Mucosa of rectum (tissue), 2 donors: ENCODE measurements around the gene SH3TC1.

Experiments
- H3K27ac ChIP-seq, 2 donors: one replicate each; pipeline ENCODE4 v1.7.0; 2013; ENCODE audit warnings: inconsistent platforms in 2 of 2, low read depth in 2 of 2, low read length in 2 of 2
- H3K27me3 ChIP-seq, 2 donors: one replicate each; pipeline ENCODE4 v1.7.0; 2013; ENCODE audit warnings: low read length in 2 of 2; ENCODE audit not compliant: control insufficient read depth in 2 of 2, insufficient read depth in 2 of 2
- H3K36me3 ChIP-seq, 2 donors: one replicate each; pipeline ENCODE4 v1.7.0; 2013; ENCODE audit warnings: low read length in 2 of 2; ENCODE audit not compliant: control insufficient read depth in 2 of 2, insufficient read depth in 2 of 2
- H3K4me1 ChIP-seq, 2 donors: one replicate each; pipeline ENCODE4 v1.7.0; 2013; ENCODE audit warnings: low read length in 2 of 2, mild to moderate bottlenecking in 1 of 2; ENCODE audit not compliant: control insufficient read depth in 2 of 2, insufficient read depth in 2 of 2
- H3K4me3 ChIP-seq, 2 donors: one replicate each; pipeline ENCODE4 v1.7.0; 2013; ENCODE audit warnings: low read length in 2 of 2
- H3K9ac ChIP-seq, 2 donors: one replicate each; pipeline ENCODE4 v1.7.0; 2013; ENCODE audit warnings: low read length in 2 of 2, low read depth in 1 of 2, mild to moderate bottlenecking in 1 of 2
- H3K9me3 ChIP-seq, 2 donors: one replicate each; pipeline ENCODE4 v1.7.0; 2013; ENCODE audit warnings: low read length in 2 of 2; ENCODE audit not compliant: control insufficient read depth in 2 of 2
- donor health status: healthy.
- donor health status: Normal muscosa, but diverticular disease.

SH3TC1 gene

DNA sequence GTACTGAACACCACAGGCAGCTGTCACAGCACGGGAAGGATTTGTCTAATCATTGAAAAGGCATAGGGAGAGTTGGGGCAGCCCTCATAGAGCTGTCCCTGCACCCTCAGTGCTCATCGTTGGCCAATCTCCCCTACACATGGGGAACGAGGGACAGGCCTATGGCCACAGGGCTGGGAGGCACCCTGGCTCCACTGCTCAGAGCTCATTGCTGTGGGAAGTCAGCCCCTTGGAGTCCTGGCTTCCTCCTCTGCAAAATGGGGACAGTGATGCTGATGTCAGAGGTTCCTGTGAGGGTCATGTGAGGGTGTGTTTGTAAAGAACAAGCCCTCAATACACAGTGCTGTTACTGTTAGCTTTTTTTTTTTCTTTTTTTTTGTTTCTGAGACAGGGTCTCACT, 51.1 kb downstream of the SH3TC1 start:
- Histone ChIP-seq H3K4me3 (no peak overlapping the region), H3K4me1 (peaks cover 0 to 6% of the 10 kb centered on the region in 2 donors), H3K9ac (no peak overlapping the region), H3K27me3 (peaks cover 0 to 4% of the 10 kb centered on the region in 2 donors), H3K27ac (no peak overlapping the region), H3K36me3 (no peaks in the 10 kb centered on the region), H3K9me3 (no peaks in the 10 kb centered on the region)

DNA sequence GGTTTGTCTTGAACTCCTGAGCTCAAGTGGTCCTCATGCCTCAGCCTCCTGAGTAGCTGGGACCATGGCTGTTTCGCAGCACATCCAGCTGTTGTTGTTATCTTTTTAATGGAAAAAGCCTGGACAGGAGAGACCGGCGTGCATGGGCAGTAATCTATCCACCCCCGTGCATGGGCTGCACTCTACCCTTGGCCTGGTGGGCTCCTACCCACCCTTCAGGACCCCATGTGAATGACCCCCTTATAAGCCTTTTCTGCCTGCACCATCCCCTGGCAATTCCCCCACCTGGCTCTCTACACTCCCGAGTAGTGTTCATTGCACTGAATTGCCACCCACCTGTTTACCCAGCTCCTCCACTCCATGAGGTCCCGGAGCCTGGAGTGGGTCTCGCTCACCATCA, 51.5 kb downstream of the SH3TC1 start:
- H3K27me3 ChIP-seq, result peaks cover 0 to 4% of the 10 kb centered on the region in 2 donors
- H3K36me3 ChIP-seq, result no peaks in the 10 kb centered on the region
- no peak overlapping the region for H3K9ac ChIP-seq

DNA sequence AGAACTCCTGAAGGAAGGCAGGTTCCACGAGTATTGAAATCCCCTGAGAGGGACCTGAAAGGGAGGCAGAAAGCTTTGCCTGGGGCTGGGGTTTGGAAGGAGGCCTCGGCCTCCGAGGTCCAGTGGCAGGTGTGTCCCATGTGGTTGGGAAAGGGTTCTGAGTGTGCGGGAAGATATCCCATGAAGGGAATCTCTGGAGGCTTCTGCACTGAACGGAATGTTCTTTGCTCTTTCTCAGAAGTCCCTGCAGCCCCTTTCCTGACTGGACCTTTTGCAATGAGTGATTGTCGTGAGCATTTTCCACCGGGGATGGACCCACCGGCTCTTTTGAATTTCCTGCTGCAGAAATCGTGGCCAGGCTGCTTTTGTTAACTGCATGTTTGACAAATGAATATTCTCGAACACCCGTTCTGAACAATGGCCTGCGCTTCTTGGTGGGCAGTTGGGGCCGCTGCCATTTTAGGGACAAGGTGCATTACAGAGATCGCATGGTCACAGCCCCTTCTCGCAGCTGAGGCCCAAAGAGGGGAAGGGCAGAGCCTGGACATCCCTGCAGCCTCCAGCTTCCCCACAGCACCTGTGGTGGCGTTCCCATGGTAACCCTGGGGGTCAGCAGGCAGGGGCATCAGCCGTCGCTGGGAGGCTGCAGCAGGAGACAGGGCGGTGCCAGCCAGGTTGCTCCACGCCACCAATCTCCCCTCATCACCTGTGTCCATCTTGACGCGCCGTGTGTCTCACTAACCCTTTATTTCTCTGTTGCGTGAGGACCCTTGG, 52.2 kb downstream of the SH3TC1 start:
- Histone ChIP-seq H3K9ac (no peak overlapping the region), H3K4me1 (peaks cover 0 to 6% of the 10 kb centered on the region in 2 donors), H3K36me3 (no peaks in the 10 kb centered on the region), H3K4me3 (no peak overlapping the region), H3K27me3 (peaks cover 0 to 4% of the 10 kb centered on the region in 2 donors), H3K9me3 (no peaks in the 10 kb centered on the region), H3K27ac (no peak overlapping the region)

More for the DNA sequence above, 51.5 kb downstream of the SH3TC1 start:
- H3K9me3 ChIP-seq, result no peaks in the 10 kb centered on the region
- peaks cover 0 to 6% of the 10 kb centered on the region in 2 donors for H3K4me1 ChIP-seq
- no peak overlapping the region for H3K4me3 ChIP-seq
- H3K27ac ChIP-seq, result no peak overlapping the region

DNA sequence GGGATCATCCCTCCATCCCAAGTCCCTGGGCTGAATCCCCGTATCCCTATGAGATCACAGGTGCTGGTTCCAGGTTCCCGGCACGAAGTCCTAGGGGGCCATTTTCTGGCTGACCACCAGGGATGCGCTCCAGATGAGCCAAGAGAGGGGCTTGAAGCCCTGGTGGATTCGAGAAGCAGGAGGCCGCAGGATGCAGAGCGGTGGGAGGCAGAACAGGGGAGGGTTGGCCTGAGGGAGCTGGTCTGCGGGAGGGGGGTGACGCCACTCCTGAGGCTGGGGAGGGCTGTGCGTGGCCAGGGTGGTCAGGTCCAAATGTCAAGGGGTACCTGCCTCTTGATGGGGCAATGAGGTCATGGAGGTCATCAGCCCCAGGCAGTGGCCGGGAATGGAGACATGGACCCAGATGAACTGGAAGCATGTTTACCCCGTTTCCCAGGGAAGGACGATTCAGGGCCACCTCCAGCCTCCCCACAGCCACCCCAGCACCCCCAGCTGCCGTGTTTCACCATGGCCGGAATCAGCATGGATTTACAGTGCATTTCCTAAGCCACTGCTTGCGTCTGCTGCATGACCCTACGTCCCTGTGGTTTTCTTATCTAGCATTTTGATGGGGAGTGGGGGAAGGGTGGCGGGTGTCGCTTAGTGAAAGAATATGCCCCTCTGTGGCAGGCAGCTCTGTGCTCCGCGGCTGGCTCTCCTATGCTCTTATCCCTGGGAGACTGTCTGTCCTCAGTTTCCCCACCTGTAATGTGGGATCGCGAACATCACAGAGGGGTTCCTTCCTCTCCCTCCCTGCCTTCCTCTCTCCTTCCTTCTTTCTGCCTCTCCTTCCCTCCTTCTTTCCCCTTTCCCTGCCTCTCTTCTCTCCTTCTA, 53.4 kb downstream of the SH3TC1 start:
- no peak overlapping the region for H3K9ac ChIP-seq
- H3K27me3 ChIP-seq, result peaks cover 0 to 4% of the 10 kb centered on the region in 2 donors
- no peaks in the 10 kb centered on the region for H3K9me3 ChIP-seq
- H3K36me3 ChIP-seq, result no peaks in the 10 kb centered on the region
- H3K4me1 ChIP-seq, result peaks cover 0 to 2% of the 10 kb centered on the region in 2 donors
- H3K27ac ChIP-seq, result no peak overlapping the region
- H3K4me3 ChIP-seq, result no peak overlapping the region

DNA sequence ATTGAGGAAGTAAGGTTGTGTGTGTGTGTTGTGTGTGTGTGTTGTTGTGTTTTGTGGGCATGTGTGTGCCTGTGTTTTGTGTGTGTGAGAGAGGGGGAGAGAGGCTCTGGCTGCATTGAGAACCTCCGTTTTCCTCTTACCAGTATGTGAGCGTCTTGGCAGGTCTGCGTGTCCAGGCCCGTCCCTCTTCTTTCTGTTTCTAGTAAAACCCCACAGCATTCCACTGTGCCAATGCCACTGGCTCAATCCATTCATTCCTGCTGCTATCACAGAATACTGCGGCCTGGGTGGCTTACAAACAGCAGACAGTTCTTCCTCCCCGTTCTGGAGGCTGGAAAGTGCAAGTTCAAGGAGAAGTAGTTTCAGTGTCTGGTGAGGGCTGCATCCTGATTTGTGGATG, 55.0 kb downstream of the SH3TC1 start:
- Histone ChIP-seq H3K9me3 (no peaks in the 10 kb centered on the region), H3K9ac (no peak overlapping the region), H3K4me3 (no peak overlapping the region), H3K27me3 (peaks cover 0 to 4% of the 10 kb centered on the region in 2 donors), H3K27ac (no peak overlapping the region), H3K4me1 (no peaks in the 10 kb centered on the region), H3K36me3 (no peaks in the 10 kb centered on the region)

DNA sequence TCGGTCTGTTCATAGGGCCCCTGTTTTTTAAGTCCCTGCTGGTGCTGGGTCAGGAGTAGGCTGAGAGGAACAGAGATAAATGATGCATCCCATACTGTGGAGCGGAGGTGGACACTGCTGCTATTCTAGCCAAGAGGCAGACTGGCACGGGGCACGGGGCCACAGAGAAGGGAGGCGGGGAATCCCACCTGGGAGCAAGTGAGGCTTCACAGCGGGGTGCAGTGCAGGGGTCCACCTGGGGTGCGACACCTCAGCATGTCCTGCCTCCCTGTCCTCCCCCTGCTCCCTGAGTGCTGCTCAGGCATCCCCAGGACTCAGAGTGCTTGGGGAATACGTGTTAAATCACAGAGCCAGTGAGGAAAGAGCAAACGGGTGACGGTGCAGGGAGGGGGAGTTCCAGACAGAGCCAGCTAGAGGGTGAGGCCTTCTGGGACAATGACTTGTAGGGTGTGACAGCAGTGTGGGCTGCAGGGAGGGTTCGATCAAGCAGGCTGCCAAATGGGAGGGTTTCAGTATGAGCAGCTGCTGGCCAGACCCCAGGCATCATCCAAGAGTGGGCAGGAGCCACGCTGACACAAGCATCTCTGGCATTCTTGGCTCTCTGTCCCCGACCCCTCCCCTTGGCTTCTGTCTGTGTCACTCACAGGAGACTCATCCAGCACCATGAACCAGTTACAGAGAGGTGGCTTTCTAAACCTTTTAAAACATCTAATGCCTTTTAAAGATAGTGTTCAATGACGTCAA, 56.8 kb downstream of the SH3TC1 start:
- no peaks in the 10 kb centered on the region for H3K9me3 ChIP-seq
- H3K4me3 ChIP-seq, result no peak overlapping the region
- peaks cover 0 to 3% of the 10 kb centered on the region in 2 donors for H3K4me1 ChIP-seq
- H3K27ac ChIP-seq, result no peak overlapping the region
- no peak overlapping the region for H3K9ac ChIP-seq
- no peaks in the 10 kb centered on the region for H3K27me3 ChIP-seq
- H3K36me3 ChIP-seq, result no peaks in the 10 kb centered on the region

DNA sequence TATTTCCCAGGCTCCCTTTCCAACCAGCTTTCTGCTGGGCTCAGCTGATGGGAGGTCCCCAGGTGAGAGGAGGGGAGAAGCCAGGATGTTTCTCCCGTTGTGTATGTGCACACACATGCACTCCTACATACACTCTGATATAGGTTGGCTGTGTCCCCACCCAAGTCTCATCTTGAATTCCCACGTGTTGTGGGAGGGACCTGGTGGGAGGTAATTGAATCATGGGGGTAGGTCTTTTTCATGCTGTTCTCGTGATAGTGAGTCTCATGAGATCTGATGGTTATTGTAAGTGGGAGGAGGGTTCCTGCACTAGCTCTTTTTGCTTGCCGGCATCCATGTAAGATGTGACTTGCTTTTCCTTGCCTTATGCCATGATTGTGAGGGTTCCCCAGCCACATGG, 58.8 kb downstream of the SH3TC1 start:
- H3K27me3 ChIP-seq, result no peaks in the 10 kb centered on the region
- H3K4me3 ChIP-seq, result no peak overlapping the region
- H3K9me3 ChIP-seq, result no peaks in the 10 kb centered on the region
- H3K9ac ChIP-seq, result no peak overlapping the region
- H3K4me1 ChIP-seq, result peaks cover 0 to 3% of the 10 kb centered on the region in 2 donors
- no peaks in the 10 kb centered on the region for H3K36me3 ChIP-seq
- no peak overlapping the region for H3K27ac ChIP-seq

DNA sequence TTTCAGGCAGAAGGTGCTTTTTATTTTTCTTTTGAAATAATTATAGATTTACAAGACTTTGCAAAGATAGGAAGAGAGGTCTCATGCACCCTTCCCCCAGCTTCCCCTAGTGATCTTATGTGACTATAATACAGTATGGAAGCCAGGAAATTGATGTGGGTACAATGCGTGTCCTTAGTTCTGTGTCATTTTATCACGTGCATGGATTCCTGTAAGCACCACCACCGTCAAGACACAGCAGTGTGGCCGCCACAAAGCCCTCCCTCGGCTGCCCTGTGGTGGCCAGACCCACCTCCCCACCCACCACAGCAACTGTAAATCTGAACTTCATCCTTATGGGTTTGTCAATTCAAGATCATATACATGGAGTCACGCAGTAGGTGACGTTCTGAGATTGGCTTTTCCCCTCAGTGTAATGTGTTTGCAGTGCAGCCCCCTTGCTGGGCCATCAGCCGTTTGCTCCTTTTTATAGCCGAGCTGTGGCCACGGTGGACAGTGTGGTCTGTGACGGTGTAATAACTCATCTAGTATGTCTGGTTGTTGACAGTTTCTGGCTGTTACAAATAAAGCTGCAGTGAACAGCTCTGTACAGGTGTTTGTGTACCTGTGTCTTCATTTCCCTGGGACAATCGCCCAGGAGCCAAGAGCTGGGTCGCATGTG, 59.6 kb downstream of the SH3TC1 start:
- no peak overlapping the region for H3K9ac ChIP-seq
- H3K4me3 ChIP-seq, result no peak overlapping the region
- no peaks in the 10 kb centered on the region for H3K9me3 ChIP-seq
- H3K27me3 ChIP-seq, result no peaks in the 10 kb centered on the region
- H3K36me3 ChIP-seq, result no peaks in the 10 kb centered on the region
- no peak overlapping the region for H3K27ac ChIP-seq
- peaks cover 0 to 3% of the 10 kb centered on the region in 2 donors for H3K4me1 ChIP-seq

DNA sequence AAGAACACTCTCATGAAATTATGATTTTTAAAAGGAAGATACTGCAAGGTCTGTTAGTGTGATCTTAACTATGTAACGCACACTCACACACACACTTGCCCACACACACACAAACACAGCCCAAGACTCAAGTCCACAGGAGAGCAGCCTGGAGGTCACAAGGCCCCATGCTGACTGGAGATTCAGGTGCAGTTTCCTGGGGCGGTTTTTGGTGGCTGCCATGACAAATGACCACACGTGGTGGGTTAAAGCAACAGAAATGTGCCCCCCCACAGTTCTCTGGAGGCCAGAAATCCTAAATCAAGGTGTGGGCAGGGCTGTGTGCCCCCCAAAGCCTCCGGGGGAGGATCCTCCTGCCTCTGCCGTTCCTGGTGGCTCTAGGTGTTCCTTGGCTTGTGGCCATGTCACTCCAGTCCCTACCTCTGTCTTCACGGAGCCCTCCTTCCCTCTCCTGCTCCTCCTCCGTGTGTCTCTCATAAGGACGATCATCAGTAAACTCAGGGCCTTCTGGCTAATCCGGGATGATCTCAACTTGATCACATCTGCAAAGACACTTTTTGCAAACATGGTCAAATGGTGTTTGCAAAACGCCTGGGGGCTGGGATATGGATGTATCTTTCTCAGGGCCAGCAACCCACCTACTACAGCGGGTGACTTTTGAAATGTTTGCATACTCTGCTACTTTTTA, 60.8 kb downstream of the SH3TC1 start:
- Histone ChIP-seq H3K27ac (no peak overlapping the region), H3K27me3 (no peaks in the 10 kb centered on the region), H3K9me3 (no peaks in the 10 kb centered on the region), H3K4me3 (no peak overlapping the region), H3K36me3 (no peaks in the 10 kb centered on the region), H3K4me1 (peaks cover 0 to 3% of the 10 kb centered on the region in 2 donors), H3K9ac (no peak overlapping the region)
